K562 (cell line): ENCODE results near the gene RIT2.
"Not testable (repeated sequence)": the region's sequence is repeated elsewhere in the genome, so short reads cannot be mapped to it uniquely, and the experiment has no call there.

Experiments used
- ATF1 ChIP-seq, 2 experiments: fragments of 450-650 bp in 1 of 2; IDR thresholded peaks; 2 replicates each; pipeline ENCODE4 v1.6.1; 2016; ENCODE audit warnings: missing compliant biosample characterization in 1 of 2, missing genetic modification characterization in 1 of 2
- BCOR ChIP-seq: fragments of 450-650 bp; IDR thresholded peaks from 2 replicates; pipeline ENCODE4 v1.6.1; 2016
- CTCF ChIP-seq, 3 experiments: IDR thresholded peaks in 2 of 3; conservative IDR thresholded peaks in 1 of 3; 2 replicates each; pipeline ENCODE4 v1.5.1; 2011 to 2012; ENCODE audit warnings: low read length in 3 of 3, mild to moderate bottlenecking in 3 of 3, control low read depth in 2 of 3, improper control_type of control experiment in 1 of 3, inconsistent platforms in 1 of 3, low read depth in 1 of 3, mixed read lengths in 1 of 3, moderate library complexity in 1 of 3; ENCODE audit not compliant: insufficient read depth in 2 of 3
- HDAC2 ChIP-seq: fragments of 450-650 bp; IDR thresholded peaks from 2 replicates; pipeline ENCODE4 v1.6.1; 2016; ENCODE audit warnings: mild to moderate bottlenecking
- HMG20B ChIP-seq: fragments of 250-450 bp; sonication (Bioruptor Pico); IDR thresholded peaks from 2 replicates; pipeline ENCODE4 v1.5.0; 2021; ENCODE audit warnings: mild to moderate bottlenecking
- NCOA2 ChIP-seq, 2 experiments: fragments of 450-650 bp; IDR thresholded peaks; 2 replicates each; pipeline ENCODE4 v1.6.1; 2018; ENCODE audit warnings: mild to moderate bottlenecking in 2 of 2, moderate library complexity in 1 of 2; ENCODE audit not compliant: partially characterized antibody in 2 of 2
- PCBP2 ChIP-seq: fragments of 200-400 bp; formaldehyde crosslinking; IDR thresholded peaks from 2 replicates; pipeline ENCODE4 v1.6.1; 2018; ENCODE audit warnings: low read length, low read depth, mild to moderate bottlenecking, moderate library complexity; ENCODE audit not compliant: poor library complexity, severe bottlenecking
- POLR2AphosphoS5 ChIP-seq: IDR thresholded peaks from 2 replicates; pipeline ENCODE4 v1.6.1; 2011; ENCODE audit warnings: mild to moderate bottlenecking, low read depth, low read length, moderate library complexity; ENCODE audit not compliant: control insufficient read depth, insufficient read depth
- SMARCA4 ChIP-seq: fragments of 450-650 bp; IDR thresholded peaks from 2 replicates; pipeline ENCODE4 v1.6.1; 2016
- TBP ChIP-seq: optimal IDR thresholded peaks from 2 replicates; pipeline ENCODE3; 2011; ENCODE audit warnings: low read depth, low read length, improper control_type of control experiment
- ZFP30 ChIP-seq: fragments of 250-450 bp; sonication (Bioruptor Pico); IDR thresholded peaks from 2 replicates; pipeline ENCODE4 v1.8.0; 2022; ENCODE audit warnings: moderate library complexity, mild to moderate bottlenecking, inconsistent platforms, borderline replicate concordance
- ZHX1 ChIP-seq: fragments of 150-350 bp; conservative IDR thresholded peaks from 2 replicates; pipeline ENCODE4 v1.6.1; 2014; ENCODE audit warnings: low read length
- ZNF324 ChIP-seq: fragments of 250-450 bp; sonication (Bioruptor Pico); IDR thresholded peaks from 2 replicates; pipeline ENCODE4 v1.4.0; 2020; ENCODE audit warnings: mild to moderate bottlenecking
- ZNF444 ChIP-seq: fragments of 250-450 bp; sonication (Bioruptor Pico); IDR thresholded peaks from 2 replicates; pipeline ENCODE4 v1.4.0; 2020; ENCODE audit warnings: mild to moderate bottlenecking, moderate library complexity

GRCh38 chr18:42795213-42795789, 320.2 kb downstream of the RIT2 start:
- not testable (repeated sequence) for TF ChIP-seq BCOR; CTCF (IDR thresholded peaks at IDR 0.05 in 2 of 3, conservative IDR thresholded peaks at IDR 0.05 in 1 of 3; ENCODE audit: insufficient read depth in 2 of 3, low read depth in 1 of 3, low read length in 3 of 3); POLR2AphosphoS5; SMARCA4; PCBP2; NCOA2 (IDR thresholded peaks at IDR 0.05; ENCODE audit: partially characterized antibody in 2 of 2); TBP; ZNF324 (CRISPR knock-in tag); ZHX1; HMG20B (CRISPR knock-in tag); ATF1 (CRISPR knock-in tag; IDR thresholded peaks at IDR 0.05); ATF1 (tag; IDR thresholded peaks at IDR 0.05); HDAC2; ZFP30 (CRISPR knock-in tag); ZNF444 (CRISPR knock-in tag)
